ENCODE data around the gene LCE4A.

- no peak for TF ChIP-seq CTCF (conservative IDR thresholded peaks at IDR 0.05)
- no peak for TF ChIP-seq EZH2 (IDR thresholded peaks at IDR 0.05; ENCODE audit: low read depth)
These were observed 31.9 kb downstream of the LCE4A start for GRCh38 chr1:152739841-152740240.

All from PC-9 (cell line).